Transverse colon (tissue), 4 donors: Measurements from ENCODE around the gene ODR4.

Experiments
- CTCF ChIP-seq, 5 experiments: fragments of 200-600 bp in 3 of 5; fragments of 450-650 bp in 2 of 5; sonication (generic) in 3 of 5; IDR thresholded peaks; 1 replicate in 2 of 5; 2 replicates in 3 of 5; pipeline ENCODE4 v1.5.1; 2016 to 2017; ENCODE audit warnings: antibody characterized with exemption in 5 of 5, inconsistent platforms in 3 of 5, mild to moderate bottlenecking in 2 of 5, moderate library complexity in 1 of 5
- EP300 ChIP-seq: sonication (generic); formaldehyde crosslinking; IDR thresholded peaks from one replicate; pipeline ENCODE4 v1.6.1; 2017; ENCODE audit warnings: antibody characterized with exemption, low read depth
- POLR2A ChIP-seq: fragments of 450-650 bp; IDR thresholded peaks from one replicate; pipeline ENCODE4 v1.6.1; 2016; ENCODE audit warnings: antibody characterized with exemption, mild to moderate bottlenecking, moderate library complexity
- POLR2AphosphoS5 ChIP-seq, 3 donors: sonication (generic); formaldehyde crosslinking; IDR thresholded peaks; one replicate each; pipeline ENCODE4 v1.6.1; 2016; ENCODE audit warnings: antibody characterized with exemption in 3 of 3

- TF ChIP-seq CTCF (IDR thresholded peaks at IDR 0.05) (no peak), POLR2A (no peak), POLR2AphosphoS5 (IDR thresholded peaks at IDR 0.05) (no peak), EP300 (no peak)
These were observed 33.5 kb downstream of the ODR4 start for GRCh38 chr1:186409091-186409490.
